Transverse colon (tissue), 3 donors: ENCODE data around the gene MAN1C1.

Experiments
- POLR2A ChIP-seq: fragments of 450-650 bp; IDR thresholded peaks from one replicate; pipeline ENCODE4 v1.6.1; 2016; ENCODE audit warnings: antibody characterized with exemption, mild to moderate bottlenecking, moderate library complexity
- TF ChIP-seq, protein P1 (sequence below), 5 experiments: fragments of 200-600 bp in 3 of 5; fragments of 450-650 bp in 2 of 5; sonication (generic) in 3 of 5; IDR thresholded peaks; 1 replicate in 2 of 5; 2 replicates in 3 of 5; pipeline ENCODE4 v1.5.1; 2016 to 2017; ENCODE audit warnings: antibody characterized with exemption in 5 of 5, inconsistent platforms in 3 of 5, mild to moderate bottlenecking in 2 of 5, moderate library complexity in 1 of 5

DNA sequence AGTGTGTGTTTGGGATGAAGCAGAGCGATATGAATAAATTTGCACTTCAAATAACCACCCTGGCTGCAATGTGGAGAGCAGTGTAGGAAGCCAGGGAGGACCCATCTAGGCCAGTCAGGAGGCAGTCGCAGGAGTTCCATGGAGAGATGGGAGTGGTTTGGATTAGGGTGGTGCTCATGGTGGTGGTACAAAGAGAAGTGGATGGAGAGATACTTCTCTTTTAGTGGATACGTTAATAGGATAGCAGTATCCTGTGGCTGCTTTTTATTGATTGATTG lies 58.2 kb downstream of the MAN1C1 start:
- no peak for TF ChIP-seq POLR2A
- TF ChIP-seq, protein P1, sequence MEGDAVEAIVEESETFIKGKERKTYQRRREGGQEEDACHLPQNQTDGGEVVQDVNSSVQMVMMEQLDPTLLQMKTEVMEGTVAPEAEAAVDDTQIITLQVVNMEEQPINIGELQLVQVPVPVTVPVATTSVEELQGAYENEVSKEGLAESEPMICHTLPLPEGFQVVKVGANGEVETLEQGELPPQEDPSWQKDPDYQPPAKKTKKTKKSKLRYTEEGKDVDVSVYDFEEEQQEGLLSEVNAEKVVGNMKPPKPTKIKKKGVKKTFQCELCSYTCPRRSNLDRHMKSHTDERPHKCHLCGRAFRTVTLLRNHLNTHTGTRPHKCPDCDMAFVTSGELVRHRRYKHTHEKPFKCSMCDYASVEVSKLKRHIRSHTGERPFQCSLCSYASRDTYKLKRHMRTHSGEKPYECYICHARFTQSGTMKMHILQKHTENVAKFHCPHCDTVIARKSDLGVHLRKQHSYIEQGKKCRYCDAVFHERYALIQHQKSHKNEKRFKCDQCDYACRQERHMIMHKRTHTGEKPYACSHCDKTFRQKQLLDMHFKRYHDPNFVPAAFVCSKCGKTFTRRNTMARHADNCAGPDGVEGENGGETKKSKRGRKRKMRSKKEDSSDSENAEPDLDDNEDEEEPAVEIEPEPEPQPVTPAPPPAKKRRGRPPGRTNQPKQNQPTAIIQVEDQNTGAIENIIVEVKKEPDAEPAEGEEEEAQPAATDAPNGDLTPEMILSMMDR (IDR thresholded peaks at IDR 0.05), result no peak
